Activated gamma-delta T cell treated with anti-CD3 and anti-CD28 coated beads, Interleukin-2, amount 50 U/mL, for 16 hours (primary cell): ENCODE measurements around the gene CCNF.
A peak's percentile ranks its signal among the peaks of the same experiment; 100 is the strongest.
"Not testable (repeated sequence)": the region's sequence is repeated elsewhere in the genome, so short reads cannot be mapped to it uniquely, and the experiment has no call there.

Source experiments
- DNase-seq: peaks from one replicate; pipeline ENCODE4 v3.0.0-alpha.2; 2020; ENCODE audit warnings: low read depth

The CCNF gene, protein sequence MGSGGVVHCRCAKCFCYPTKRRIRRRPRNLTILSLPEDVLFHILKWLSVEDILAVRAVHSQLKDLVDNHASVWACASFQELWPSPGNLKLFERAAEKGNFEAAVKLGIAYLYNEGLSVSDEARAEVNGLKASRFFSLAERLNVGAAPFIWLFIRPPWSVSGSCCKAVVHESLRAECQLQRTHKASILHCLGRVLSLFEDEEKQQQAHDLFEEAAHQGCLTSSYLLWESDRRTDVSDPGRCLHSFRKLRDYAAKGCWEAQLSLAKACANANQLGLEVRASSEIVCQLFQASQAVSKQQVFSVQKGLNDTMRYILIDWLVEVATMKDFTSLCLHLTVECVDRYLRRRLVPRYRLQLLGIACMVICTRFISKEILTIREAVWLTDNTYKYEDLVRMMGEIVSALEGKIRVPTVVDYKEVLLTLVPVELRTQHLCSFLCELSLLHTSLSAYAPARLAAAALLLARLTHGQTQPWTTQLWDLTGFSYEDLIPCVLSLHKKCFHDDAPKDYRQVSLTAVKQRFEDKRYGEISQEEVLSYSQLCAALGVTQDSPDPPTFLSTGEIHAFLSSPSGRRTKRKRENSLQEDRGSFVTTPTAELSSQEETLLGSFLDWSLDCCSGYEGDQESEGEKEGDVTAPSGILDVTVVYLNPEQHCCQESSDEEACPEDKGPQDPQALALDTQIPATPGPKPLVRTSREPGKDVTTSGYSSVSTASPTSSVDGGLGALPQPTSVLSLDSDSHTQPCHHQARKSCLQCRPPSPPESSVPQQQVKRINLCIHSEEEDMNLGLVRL

DNA sequence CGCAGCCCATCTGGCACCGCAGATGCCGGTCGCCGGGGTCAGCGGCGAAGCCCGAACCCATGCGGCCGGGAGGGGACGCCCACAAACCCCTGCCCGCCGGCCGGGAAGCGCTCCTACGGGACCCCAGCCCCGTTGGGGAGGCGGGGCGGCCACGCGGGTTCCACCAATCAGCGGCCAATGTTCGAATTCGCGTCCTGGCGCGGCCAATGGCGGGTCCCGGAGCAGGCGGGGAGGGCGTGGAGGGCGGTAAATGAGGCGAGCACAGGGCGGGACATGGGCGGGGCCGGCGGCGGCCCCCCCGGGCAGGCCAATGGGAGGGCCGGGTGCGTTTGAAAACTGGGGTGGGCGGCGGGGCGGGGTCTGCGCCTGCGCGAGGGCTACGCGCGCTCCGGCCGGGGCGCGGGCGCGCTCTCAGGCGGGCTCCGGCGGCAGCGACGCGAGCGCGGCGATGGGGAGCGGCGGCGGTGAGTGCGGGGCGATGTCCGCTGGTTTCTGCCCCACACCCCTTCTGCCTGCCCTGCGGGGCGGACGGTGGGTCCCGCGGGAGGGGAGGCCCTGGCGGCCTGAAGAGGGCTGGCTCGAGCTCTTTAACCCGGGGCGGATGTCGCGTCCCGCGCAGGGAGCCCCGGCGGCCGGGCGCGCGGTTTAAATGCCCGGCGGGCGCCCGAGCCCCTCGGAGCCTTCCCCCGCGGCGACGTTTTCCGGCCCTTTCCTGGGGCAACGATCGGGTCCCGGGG, at the start of gene CCNF:
TSS of gene CCNF (plus strand) at position 414 of the 737 bp plus-strand sequence. CDS start at position 449, 35 bp downstream.
- peak; percentile 97 for DNase-seq

DNA sequence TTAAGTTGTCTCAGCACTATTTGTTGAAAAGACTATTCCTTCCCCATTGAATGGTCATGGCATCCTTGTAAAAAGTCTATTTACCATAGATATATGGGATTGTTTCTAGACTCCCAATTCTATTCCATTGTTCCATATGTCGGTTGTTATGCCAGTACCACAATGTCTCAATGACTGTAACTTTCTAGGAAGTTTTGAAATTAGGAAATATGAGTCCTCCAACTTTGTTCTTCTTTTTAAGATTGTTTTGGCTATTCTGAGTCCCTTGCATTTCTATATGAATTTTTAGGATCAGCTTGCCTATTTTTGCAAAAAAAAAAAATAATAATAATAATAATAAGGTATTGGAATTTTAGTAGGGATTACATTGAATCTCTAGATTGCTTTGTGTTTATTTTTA, 45.7 kb upstream of the CCNF start:
- DNase-seq = no peak

DNA sequence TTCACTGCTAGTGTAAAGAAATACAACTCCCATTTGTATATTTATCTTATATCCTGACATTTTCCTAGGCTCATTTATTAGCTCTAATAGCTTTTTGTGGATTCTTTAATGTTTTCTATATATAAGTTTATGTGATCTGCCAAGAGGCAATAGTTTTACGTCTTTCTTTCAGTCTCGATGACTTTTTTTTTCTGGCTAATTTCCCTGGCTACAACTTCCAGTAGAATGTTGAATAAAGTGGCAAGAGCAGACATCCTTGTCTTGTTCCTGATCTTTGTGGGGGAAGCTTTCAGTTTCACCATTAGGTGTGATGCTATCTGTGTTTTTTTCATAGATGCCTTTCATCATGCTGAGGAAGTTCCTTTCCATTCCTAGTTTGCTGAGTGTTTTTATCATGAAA, 44.8 kb upstream of the CCNF start:
- no peak for DNase-seq

DNA sequence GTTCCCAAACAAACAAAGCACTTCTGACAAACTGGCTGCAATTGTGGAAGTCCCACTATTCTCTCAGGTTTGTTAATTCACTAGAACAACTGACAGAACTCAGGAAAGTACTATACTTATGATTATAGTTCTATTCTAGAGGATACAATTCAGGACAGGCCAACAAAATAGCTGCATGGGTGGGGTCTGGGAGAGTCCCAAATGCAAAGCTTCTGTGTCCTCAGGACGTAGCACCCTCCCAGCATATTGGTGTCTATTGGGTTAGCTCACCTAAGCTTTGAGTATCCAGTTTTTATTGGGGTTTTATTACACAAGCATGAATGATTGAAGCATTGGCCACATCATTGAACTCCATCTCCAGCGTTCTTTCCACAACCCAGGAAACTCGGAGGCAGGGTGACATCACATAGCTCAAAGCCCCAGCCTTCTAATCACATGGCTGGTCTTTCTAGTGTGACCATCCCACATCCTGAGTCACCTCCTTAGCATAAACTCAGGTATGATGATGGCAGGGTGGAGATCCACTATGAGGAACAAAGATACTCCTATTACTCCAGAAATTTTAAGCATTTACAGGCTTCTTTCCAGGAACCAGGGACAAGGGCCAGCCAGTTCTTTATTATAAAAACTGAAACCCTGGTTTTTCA, 43.9 kb upstream of the CCNF start:
- DNase-seq = no peak

DNA sequence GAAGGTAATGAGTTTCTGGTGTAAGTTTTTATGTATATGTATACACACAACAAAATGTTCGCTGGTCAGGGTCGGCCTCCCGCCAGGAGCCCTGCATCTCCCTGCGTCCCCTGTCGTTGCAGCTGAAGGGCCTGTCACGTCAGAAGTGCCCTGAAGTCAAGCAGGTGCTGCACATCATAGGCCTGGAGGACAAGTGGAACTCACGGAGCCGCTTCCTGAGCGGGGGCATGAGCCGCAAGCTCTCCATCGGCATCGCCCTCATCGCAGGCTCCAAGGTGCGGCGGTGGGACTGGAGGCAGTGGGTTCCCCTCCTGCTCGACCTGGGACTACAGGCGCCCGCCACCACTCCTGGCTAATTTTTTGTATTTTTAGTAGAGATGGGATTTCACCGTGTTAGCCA, 43.3 kb upstream of the CCNF start:
- DNase-seq = not testable (repeated sequence)

DNA sequence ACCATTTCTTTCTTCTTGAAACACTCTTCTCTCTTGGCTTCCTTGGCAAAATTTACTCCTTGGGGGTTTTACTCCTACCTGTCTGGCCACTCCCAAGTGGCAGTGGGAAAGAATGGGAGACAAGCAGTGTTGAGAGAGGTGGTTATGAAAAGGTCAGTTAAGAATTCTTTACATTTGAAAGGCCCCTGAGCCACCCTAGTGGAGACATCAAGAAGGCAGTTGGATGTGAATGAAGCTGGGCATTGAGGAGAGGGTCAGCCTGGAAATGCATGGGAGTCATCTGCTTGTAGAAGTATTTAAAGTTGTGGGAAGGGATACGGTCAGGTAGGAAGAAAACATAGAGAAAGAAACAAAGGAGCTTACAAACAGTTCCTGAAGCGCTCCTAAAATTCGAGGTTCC, 42.3 kb upstream of the CCNF start:
- no peak for DNase-seq

DNA sequence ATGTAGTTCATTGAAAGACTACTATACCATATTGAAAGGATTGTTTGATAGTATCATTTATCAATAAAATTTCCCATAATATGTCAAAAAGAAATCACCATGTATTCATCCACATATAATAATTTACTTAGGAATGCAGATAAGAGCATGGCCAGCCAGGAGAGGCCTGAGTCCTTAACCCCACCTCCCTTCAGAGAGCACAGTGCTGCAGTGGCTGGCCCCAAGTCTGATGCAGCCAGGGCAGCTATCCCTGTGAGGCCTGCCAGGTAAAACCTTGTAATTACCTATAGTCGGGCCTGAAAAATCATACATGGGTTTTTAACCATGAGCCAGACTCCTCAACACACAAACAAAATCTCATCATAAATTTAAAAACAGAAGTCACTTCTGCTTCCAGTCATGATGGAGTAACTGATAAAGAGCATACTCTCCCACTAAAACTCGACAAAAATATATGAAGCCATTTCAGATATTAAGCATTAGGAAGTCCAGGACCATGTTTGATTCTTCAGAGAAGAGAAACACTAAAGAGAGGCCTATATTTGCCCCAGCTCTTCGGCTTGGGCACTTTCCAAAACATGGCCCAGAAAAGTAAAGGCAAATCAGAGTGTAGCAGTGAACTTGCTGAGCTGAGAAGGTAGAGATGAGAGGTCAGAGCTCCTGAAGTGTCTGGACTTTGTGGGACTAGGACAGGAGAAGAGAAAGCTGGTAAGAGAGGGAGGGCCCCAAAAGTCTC, 40.9 kb upstream of the CCNF start:
- no peak for DNase-seq

DNA sequence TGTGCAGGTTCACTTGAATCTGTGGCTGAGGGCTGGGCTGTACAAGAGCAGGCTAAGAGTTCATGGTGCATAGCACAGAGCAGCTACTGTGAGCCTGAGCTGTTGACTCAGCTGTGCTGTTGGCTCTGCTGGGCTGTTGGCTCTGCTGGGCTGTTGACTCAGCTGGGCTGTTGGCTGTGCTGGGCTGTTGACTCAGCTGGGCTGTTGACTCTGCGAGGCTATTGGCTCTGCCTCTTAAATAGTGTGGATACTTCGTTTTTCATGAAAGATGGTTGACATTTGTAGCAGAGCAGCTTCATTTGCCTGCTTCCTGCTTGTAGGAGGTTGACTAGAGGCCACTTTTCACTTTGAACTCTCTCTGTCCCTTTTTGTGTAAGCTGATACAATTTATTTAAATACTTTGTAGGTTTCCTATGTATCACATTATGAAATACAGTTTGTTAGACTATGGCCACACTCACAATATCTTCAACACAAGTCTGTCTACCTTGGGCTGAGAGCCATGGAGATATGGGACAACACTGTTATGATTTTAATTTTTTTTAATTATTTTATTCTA, 40.3 kb upstream of the CCNF start:
- DNase-seq = no peak

DNA sequence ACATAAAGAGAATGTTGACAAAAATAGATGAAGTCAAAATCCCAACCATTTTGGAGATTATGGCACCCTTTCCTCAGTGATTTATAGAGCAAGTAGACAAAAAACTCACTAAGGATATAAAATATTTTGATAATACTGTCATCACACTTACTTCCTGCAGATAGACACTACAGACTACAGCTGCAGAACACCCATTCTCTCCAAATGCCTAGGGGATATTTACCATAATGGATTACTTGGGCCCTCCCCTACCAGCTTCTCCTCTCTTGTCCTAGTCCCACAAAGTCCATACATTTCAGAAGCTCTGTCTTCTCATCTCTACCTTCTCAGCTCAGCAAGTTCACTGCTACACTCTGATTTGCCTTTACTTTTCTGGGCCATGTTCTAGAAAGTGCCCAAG, 37.2 kb upstream of the CCNF start:
- DNase-seq = no peak

DNA sequence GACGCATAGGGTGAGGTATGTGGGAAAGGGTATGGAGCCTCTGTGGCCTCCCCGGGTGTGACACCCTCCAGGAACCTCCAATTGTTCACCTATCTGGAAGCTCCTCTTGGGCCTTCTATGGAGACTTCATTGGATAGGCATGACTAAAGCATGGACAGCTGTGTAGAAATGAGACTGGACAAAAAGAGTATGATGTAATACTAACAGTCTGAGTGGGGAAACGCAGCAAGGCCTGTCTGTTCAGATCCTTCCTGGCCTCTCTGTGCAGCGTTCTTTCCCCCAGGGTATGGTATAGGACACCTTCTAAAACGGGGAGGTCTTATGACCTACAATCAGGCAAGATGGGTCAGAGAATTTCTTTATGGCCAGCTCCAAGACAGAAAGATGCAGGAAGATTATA, 30.7 kb upstream of the CCNF start:
- DNase-seq = no peak

DNA sequence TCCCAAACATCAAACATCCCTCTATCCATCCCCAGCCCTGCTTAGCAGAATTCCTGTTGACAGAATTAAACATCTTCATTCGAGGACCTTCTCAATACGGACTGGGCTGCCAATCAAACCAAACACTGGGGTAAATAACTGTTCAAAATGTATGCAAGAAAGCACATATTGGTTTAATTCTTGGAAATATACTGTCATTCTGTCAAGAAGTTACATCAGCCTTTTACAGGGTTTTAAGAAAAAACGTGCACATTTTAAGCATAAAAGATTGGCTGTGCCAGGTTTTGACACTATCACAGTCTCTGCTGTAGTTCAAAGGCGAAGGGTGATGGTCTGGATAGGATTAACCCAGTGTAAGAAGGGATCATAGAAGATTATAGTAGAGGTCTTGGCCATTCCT, 25.1 kb upstream of the CCNF start:
- no peak for DNase-seq

DNA sequence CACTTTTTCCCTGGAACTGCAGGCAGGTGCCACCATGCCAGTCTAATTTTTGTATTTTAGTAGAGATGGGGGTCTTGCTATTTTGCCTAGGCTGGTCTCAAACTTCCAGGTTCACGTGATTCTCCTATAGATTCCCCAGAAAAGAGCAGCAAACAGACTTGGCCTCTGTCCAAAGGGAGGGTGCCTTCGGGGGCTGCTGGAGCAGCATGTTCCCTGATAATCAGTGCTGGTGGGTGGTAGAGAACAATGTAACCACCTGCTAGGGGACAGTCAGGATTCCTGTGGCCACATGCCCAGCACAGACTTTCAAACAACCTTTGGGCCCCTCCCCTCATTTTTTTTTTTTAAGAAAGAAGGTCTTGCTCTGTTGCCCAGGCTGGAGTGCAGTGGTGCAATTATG, 14.2 kb upstream of the CCNF start:
- DNase-seq = no peak

DNA sequence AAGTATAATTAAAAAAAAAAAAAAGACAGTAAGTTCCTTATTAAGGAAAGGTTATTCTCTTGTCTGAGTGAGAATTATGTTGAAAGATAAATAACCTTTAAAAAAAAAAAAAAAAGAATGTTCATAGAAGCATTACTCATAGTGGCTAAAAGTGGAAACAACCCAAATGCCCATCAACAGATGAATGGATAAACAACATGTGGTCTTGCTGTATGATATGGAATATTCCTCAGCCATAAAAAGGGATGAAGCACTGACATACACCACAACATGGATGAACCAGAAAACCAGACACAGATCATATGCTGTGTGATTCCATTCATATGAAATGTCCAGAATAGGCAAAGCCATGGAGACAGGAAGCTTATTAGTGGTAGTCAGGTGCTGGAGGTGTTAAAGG, 9.2 kb upstream of the CCNF start:
- no peak for DNase-seq

DNA sequence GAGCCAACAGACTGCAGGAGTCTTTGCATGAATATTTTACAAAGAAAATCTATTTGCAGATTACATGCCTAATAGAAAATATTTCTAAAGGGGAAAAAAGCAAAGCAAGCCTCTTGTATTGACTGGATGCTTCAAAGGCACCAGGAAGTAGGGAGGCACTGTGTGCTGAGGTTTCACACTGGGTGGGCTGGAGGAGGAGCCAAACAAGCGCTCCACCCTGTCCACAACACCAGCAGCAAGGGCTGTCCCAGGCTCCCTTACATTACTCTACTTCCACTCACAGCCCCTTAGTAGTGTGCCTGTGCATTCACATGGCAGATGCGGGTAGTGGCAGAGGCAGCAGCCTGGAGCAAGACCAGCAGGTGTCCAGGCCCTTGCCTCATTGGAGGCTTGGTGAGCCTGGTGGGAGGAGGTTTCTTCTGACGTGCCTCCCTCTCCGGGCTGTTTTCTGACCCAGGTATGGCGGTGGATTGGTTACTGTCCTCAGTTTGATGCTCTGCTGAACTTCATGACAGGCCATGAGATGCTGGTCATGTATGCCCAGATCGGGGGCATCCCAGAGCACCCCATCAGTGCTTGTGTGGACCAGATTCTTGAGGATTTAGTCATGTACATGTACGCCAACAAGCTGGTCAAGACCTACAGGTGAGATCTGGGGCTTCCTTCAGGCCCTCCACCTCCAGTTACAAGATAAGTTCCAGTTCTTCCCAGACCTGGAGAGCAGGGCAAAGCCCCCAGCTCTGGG, 7.0 kb upstream of the CCNF start:
- no peak for DNase-seq

DNA sequence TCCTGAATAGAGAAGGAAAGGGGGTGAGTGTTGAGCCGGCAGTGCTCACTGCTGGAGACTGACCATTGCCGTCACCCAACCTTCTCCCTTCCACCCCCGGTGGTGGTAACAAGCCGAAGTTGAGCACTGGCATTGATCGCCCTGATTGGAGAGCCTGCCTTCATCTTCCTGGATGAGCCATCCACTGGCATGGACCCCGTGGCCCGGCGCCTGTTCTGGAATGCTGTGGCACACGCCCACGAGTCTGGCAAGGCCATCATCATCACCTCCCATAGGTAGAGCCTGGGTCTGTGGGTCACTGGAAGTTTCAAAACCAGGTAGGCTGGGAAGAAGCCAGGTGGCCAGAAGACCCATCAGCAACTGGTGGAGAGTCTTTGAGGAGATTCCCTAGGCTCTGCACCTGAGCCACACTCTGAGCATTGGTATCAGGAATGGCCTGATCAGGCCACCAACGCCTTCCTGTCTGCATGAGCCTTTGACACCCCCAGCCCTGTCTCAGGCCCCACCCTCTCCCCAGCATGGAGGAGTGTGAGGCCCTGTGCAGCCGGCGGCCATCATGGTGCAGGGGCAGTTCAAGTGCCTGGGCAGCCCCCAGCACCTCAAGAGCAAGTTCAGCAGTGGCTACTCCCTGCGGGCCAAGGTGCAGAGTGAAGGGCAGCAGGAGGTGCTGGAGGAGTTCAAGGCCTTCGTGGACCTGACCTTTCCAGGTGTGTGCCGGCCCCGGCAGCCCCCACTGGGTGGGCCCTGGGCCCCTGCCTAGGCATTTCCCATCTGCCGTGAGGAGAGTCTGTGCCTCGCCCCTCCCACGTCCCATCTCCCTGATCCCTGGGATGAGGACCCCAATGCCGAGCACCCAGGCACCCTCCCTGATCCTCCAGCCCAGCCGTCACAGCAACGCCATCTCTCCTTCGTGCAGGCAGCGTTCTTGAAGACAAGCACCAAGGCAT, 4.9 kb upstream of the CCNF start:
- DNase-seq = no peak

DNA sequence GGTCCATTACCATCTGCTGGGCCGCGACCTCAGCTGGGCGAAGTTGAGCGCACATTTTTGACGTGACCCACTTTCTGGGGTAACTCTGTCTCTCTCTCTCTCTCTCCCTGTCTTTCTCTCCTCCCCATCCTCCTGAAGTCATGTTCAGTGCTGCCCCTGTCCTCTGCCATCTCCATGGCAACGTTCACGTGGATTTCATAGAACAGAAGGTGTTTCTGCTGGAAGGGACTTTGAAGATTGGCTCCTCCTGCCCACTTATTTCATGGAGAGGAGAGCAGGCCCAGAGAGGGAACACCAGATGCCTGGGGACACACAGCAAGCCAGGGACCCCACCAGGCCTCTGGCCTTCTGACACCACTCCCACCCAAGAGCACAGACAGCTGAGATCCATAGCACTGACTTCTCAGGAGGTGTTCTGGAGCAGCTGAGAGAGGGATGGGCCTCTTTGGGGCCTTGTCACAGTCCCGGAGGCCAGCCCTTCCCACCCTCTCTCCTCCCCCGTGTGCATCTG, 4.2 kb upstream of the CCNF start:
- DNase-seq = no peak

DNA sequence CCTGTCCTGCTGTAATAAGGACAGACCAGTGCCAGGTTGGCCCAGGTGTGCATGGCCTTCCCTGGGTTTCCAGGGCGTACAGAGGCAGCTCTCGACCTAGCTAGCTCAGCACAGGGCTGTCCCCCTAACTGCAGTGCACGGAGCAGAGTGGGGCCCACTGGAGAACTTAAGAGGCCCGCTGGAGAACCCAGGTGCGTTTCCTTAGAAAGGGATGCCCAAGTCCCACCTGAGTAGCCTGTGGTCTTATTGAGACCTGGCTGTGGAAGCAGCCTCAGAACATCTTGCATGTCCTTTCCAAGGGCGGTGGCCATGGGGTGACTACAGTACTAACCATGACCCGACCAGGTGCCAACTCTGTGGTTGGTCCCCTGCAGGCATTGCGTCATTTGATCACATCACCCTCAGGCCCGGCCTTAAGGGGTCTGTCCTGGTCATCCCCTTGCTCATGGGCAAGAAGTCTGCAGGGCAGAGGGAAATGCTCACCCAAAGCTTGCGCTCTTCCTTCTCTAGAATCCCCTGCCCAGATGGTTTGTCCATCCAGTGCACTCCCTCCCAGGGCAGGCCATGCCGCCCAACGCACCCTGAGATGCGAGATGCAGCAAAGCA, 3.3 kb upstream of the CCNF start:
- no peak for DNase-seq

DNA sequence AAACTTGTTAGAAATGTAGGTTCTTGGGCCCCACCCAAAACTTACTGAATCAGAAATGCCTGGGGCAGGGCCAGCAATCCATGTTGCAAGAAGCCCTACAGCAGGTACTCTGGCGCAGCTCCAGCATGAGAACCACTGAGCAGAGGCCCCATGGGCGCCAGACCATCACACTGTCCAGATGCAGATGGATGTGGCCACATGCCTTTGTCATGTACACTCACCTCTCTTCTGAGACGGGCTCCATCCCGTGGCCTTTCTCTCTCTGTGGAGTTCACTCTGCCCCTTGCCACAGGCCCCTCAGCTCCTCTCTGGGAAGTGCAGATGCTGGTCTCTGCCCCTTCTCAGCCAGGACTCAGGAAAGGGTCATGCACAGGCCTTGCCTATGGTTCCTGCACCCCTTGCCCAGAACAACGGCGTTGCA, 2.3 kb upstream of the CCNF start:
- no peak for DNase-seq

DNA sequence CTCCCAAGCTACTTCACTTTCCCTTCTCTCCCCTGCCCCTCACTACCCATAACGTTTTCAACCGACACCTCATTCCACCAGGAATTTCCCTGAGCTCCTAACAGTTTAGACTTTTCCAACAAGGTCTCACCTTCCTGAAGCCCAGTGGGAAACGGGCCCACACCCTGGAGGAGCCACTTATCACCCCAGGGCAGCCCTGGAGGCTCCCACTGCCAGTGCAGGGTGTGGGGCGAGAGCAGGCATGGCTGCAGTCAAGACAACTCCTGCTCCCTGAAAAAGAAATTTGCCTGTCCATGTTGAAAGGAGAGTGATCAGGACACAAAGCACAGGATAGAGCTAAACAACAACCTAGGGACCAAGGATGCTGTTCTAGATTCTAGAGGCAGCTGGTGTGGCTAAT, 1.7 kb upstream of the CCNF start:
- no peak for DNase-seq
